ENCODE results near the gene PAPOLB.

The PAPOLB gene

GRCh38 chr7:4841007-4841784 lies 20.6 kb downstream of the PAPOLB start:
- no peak overlapping the region for H3K4me3 ChIP-seq (ENCODE audit: low read depth, low read length)
- no peak for TF ChIP-seq CTCF (IDR thresholded peaks at IDR 0.05; ENCODE audit: low read depth, low read length)

GRCh38 chr7:4840079-4840501 lies 21.7 kb downstream of the PAPOLB start:
- no peak overlapping the region for H3K4me3 ChIP-seq (ENCODE audit: low read depth, low read length)
- TF ChIP-seq CTCF (IDR thresholded peaks at IDR 0.05; ENCODE audit: low read depth, low read length): no peak

- no peak overlapping the region for H3K4me3 ChIP-seq (ENCODE audit: low read depth, low read length)
- no peak for TF ChIP-seq CTCF (IDR thresholded peaks at IDR 0.05; ENCODE audit: low read depth, low read length)
Measured at GRCh38 chr7:4838626-4839334, 23.1 kb downstream of the PAPOLB start.

GRCh38 chr7:4837803-4838625 lies 23.8 kb downstream of the PAPOLB start:
- TF ChIP-seq CTCF (IDR thresholded peaks at IDR 0.05; ENCODE audit: low read depth, low read length): no peak
- no peak overlapping the region for H3K4me3 ChIP-seq (ENCODE audit: low read depth, low read length)

GRCh38 chr7:4837041-4837802 lies 24.6 kb downstream of the PAPOLB start:
- no peak for TF ChIP-seq CTCF (IDR thresholded peaks at IDR 0.05; ENCODE audit: low read depth, low read length)
- no peak overlapping the region for H3K4me3 ChIP-seq (ENCODE audit: low read depth, low read length)

- no peak for TF ChIP-seq CTCF (IDR thresholded peaks at IDR 0.05; ENCODE audit: low read depth, low read length)
- no peak overlapping the region for H3K4me3 ChIP-seq (ENCODE audit: low read depth, low read length)
Measured at GRCh38 chr7:4836206-4836661, 25.6 kb downstream of the PAPOLB start.
